GM13976 (cell line): Measurements from ENCODE around the gene MATK.
"Not testable (repeated sequence)": the region's sequence is repeated elsewhere in the genome, so short reads cannot be mapped to it uniquely, and the experiment has no call there.

Experiments
- DNase-seq: peaks from one replicate; pipeline ENCODE4 v3.0.0; 2012; ENCODE audit warnings: low spot score
- in situ Hi-C: fragments of 300-500 bp; cut with MboI; formaldehyde crosslinking; loops from one replicate; pipeline ENCODE4 v1.12.0; 2022; ENCODE audit warnings: low sequenced_read_pairs, mixed read lengths, inconsistent platforms; ENCODE audit not compliant: unreplicated experiment
- TF ChIP-seq, protein P1 (sequence below): IDR thresholded peaks from 2 replicates; pipeline ENCODE4 v1.5.1; 2012; ENCODE audit warnings: borderline replicate concordance, mild to moderate bottlenecking; ENCODE audit not compliant: insufficient read depth; ENCODE audit errors: extremely low read depth, missing control alignments, control extremely low read depth

Gene MATK

DNA sequence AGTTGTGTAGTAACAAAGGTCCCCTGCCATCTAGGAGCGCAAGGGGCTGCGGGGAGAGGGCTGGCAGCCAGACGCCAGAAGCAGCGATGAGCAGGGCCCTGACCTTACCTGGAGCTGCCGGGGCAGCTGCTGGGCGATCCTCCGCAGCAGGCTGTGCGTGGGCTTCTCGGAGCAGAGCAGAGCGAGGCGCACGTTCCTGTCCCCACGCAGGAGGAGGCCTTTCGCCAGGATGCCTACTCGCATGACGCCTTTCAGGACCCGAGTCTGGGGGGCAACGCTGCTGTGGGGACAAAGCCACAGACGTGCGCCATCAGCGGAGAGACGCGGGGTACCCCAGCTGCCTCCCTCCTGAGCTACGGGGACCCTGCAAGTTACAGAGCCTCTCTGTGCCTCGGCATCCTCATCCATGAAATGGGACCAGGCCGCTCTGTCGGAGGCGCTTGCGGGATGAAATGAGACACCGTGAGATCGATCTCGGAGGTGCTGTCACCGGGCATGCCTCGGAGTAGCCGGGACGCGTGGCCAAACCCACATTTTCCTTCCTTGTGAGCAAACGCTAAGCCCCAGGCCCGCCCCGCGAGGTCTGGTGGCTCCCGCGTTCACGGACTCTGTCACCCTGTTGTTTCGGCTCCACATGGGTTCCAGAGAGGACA, 30.5 kb upstream of the MATK start:
- TF ChIP-seq, protein P1, sequence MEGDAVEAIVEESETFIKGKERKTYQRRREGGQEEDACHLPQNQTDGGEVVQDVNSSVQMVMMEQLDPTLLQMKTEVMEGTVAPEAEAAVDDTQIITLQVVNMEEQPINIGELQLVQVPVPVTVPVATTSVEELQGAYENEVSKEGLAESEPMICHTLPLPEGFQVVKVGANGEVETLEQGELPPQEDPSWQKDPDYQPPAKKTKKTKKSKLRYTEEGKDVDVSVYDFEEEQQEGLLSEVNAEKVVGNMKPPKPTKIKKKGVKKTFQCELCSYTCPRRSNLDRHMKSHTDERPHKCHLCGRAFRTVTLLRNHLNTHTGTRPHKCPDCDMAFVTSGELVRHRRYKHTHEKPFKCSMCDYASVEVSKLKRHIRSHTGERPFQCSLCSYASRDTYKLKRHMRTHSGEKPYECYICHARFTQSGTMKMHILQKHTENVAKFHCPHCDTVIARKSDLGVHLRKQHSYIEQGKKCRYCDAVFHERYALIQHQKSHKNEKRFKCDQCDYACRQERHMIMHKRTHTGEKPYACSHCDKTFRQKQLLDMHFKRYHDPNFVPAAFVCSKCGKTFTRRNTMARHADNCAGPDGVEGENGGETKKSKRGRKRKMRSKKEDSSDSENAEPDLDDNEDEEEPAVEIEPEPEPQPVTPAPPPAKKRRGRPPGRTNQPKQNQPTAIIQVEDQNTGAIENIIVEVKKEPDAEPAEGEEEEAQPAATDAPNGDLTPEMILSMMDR = no peak
- in situ Hi-C loops = no loop called here
- DNase-seq = no peak

DNA sequence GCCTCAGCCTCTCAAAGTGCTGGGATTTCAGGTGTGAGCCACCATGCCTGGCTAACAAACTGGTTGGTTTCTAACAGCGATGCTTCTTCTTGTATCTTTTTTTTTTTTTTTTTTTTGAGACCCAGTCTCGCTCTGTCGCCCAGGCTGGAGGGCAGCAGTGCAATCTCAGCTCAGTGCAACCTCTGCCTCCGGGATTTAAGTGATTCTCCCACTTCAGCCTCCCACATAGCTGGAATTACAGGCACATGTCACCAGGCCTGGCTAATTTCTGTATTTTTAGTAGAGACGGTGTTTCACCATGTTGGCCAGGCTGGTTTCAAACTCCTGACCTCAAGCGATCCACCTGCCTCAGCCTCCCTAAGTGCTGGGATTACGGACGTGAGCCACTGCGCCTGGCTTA, 30.0 kb upstream of the MATK start:
- in situ Hi-C loops, DNase-seq: not testable (repeated sequence)

DNA sequence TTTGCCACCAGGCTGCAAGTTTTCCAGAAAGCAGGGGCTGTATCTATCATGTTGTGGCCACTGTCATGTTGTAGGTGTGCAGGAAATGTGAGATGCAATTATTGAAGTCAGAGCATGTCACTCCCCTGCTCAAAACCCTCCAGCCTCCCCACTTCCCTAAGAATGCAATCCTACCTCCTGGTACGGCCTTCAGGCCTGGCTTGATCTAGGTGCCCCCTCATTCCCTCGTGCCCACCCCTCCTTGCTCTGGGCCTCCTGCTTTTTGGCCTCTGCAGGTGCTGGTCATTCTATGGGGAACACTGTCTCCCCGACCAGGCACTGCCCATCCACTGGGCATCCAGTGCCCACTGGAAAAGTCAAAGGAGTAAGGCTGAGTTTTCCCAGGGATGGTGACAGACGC, 28.5 kb upstream of the MATK start:
- DNase-seq = no peak
- in situ Hi-C loops = no loop called here
- TF ChIP-seq, protein P1 = no peak

DNA sequence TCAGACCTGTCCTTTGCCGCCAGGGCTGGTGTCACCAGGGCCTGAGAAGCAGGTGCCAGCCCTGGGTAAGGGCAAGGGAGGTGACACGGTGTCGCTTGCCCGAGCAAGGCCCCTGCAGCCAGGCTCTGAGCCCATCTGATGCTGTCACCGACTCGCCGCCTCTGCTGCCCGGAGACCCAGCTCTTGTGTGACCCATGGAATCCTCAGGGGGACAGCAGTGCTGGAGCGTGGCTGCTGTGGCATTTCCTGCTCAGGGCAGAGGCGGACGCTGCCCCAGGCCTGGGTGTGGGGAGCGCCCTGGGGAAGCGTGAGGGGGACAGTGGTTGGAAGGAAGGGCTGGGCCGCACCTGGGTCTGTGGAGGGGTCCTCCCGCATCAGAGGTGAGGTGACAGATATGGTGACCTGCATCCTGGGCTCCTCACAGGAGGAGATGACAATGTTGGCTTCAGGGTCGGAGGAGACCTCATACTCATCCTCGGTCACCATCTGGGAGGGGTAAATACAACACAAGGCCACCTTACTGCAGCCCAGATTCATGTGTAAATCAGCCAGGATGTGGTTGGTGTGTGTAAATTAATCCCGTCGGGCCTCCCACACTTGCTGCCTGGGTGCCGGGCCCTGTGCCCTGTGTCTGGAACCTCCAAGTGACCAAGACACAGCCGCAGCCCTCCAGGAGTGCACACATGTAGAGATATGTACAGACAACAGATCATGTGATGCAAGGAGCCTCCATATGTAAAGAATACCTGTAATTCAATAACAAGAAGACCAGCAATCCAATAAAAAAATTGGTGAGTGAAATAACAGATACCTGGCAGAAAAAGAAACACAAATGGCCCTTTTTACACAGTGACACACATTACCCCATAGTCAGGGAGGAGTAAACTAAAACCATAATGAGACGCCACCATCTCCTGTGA, 27.6 kb upstream of the MATK start:
- in situ Hi-C loops = no loop called here
- DNase-seq = no peak
- TF ChIP-seq, protein P1 = no peak

DNA sequence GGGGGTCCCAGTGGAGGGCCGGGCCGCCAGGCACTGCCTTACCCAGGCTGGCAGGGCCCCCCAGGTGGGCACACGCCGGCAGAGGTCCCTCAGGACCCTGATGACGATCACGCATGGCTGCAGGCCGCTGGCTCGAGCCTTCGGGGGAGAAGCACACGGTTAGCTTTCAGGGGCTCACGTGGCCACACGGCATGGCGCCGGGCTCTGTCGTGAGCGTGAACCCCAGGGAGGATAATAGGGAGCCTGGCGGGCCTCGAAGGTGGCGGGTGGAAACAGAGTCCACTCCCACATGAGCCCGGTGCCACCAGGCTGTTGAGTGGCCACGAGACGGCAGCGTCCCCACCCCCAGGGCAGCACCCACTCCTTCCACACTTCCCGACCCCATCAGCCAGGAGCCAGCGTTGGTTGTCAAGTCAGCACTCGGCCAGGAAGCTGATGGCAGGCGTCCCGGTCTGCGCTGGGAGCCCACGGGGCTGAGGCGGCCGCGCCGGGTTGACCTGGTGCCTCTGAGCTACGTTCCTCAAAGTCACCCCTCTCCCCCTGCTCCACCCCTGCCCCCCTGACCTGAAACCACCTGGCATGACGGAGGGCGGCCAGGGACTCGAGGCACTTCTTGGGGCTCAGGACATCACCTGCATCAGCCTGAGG, 24.7 kb upstream of the MATK start:
- in situ Hi-C loops = no loop called here
- TF ChIP-seq, protein P1 = no peak

DNA sequence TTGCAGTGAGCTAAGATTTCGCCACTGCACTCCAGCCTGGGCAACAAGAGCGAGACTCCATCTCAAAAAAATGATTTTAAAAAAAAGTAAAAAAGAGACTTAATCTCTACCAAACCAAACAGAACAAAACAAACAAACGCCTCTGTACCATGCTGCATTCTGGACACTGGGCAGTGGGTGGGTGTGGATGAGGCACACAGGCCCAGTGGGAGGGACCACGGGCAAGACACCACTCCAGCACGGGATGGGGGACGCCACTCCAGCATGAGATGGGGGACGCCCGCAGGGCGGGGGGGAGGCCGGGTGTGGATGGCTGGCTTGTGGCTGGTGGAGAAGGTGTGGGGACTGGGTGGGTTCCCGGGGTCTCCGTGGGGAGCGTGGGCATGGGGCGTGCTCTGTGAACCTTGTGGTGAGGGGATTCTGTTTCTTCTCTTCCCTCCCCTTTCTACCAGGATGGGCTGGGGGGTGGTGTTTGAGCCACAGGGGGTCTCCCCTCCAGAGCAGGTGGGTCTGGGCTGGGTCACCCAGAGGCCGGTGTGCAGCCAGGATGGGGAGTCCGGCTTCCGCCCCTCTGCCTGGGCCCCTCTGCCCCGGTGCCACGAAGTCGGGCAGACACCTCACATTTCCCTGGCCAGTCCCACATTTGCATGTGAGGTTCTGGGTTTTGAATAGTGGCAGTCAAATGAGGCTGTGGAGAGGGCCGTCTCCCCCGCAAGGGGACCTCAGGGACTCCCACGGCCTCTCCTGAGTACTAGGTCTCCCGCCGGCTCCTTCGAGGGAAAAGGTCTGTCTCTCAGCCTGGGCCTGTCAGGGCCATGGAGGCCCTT, 23.9 kb upstream of the MATK start:
- TF ChIP-seq, protein P1 = no peak
- DNase-seq = peak; percentile 71
- in situ Hi-C loops = no loop called here

More for the DNA sequence above, 24.7 kb upstream of the MATK start:
- no peak for DNase-seq
